Gastrocnemius medialis (tissue), 4 donors: ENCODE results near the gene CCDC85A.

Experiments used
- CTCF ChIP-seq, 5 experiments: fragments of 450-650 bp in 3 of 5; fragments of 200-600 bp in 2 of 5; sonication (generic) in 2 of 5; IDR thresholded peaks in 4 of 5; conservative IDR thresholded peaks in 1 of 5; 1 replicate in 4 of 5; 2 replicates in 1 of 5; pipeline ENCODE4 v1.5.1; 2016 to 2019; ENCODE audit warnings: antibody characterized with exemption in 5 of 5, mild to moderate bottlenecking in 3 of 5, moderate library complexity in 3 of 5
- POLR2A ChIP-seq, 2 donors: fragments of 450-650 bp; IDR thresholded peaks; one replicate each; pipeline ENCODE4 v1.6.1; 2017; ENCODE audit warnings: antibody characterized with exemption in 2 of 2, mild to moderate bottlenecking in 2 of 2, moderate library complexity in 2 of 2

GRCh38 chr2:56267415-56267788, 83.6 kb downstream of the CCDC85A start:
- TF ChIP-seq CTCF (IDR thresholded peaks at IDR 0.05 in 4 of 5, conservative IDR thresholded peaks at IDR 0.05 in 1 of 5) (no peak), POLR2A (IDR thresholded peaks at IDR 0.05) (no peak)
